ENCODE data around the gene TSEN2. TPM values are rescaled to one million over a fixed set of nuclear protein-coding genes. Genes with fewer than 3 reads are reported as not detected.

Gene TSEN2
- total and polyA plus RNA-seq, 2 of the 13 experiments (the other 11 are each of a cell fraction or from before 2014, with no cell fraction given) = 11.0 to 17.3 TPM

- TF ChIP-seq, protein P1, sequence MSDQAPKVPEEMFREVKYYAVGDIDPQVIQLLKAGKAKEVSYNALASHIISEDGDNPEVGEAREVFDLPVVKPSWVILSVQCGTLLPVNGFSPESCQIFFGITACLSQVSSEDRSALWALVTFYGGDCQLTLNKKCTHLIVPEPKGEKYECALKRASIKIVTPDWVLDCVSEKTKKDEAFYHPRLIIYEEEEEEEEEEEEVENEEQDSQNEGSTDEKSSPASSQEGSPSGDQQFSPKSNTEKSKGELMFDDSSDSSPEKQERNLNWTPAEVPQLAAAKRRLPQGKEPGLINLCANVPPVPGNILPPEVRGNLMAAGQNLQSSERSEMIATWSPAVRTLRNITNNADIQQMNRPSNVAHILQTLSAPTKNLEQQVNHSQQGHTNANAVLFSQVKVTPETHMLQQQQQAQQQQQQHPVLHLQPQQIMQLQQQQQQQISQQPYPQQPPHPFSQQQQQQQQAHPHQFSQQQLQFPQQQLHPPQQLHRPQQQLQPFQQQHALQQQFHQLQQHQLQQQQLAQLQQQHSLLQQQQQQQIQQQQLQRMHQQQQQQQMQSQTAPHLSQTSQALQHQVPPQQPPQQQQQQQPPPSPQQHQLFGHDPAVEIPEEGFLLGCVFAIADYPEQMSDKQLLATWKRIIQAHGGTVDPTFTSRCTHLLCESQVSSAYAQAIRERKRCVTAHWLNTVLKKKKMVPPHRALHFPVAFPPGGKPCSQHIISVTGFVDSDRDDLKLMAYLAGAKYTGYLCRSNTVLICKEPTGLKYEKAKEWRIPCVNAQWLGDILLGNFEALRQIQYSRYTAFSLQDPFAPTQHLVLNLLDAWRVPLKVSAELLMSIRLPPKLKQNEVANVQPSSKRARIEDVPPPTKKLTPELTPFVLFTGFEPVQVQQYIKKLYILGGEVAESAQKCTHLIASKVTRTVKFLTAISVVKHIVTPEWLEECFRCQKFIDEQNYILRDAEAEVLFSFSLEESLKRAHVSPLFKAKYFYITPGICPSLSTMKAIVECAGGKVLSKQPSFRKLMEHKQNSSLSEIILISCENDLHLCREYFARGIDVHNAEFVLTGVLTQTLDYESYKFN (CRISPR knock-in tag; conservative IDR thresholded peaks at IDR 0.05) = 0 out of 2 replicates have a peak, but pooled peaks have one; percentile 32
- TF ChIP-seq TBX3 (IDR thresholded peaks at IDR 0.05; ENCODE audit: borderline replicate concordance) (no peak), PTBP1 (IDR thresholded peaks at IDR 0.05; ENCODE audit: low read depth, low read length, poor library complexity, severe bottlenecking) (no peak), NR2F6 (IDR thresholded peaks at IDR 0.05) (peak; percentile 43; the same call in 1 of the 2 replicates), NR2F6 (CRISPR knock-in tag; IDR thresholded peaks at IDR 0.05) (no peak; the same call in 1 of the 2 replicates), AGO1 (IDR thresholded peaks at IDR 0.05; ENCODE audit: low read depth, low read length, poor library complexity, severe bottlenecking) (no peak), PHF20 (CRISPR knock-in tag; IDR thresholded peaks at IDR 0.05) (no peak), SNRNP70 (IDR thresholded peaks at IDR 0.05; ENCODE audit: low read depth, low read length) (no peak), ETS1 (CRISPR knock-in tag; IDR thresholded peaks at IDR 0.05) (no peak), SOX6 (IDR thresholded peaks at IDR 0.05) (no peak), SOX6 (CRISPR knock-in tag; IDR thresholded peaks at IDR 0.05) (peak; percentile 45; the same call in 1 of the 2 replicates), ZNF550 (CRISPR knock-in tag; IDR thresholded peaks at IDR 0.05; ENCODE audit: borderline replicate concordance) (no peak), ZFP36L2 (CRISPR knock-in tag; IDR thresholded peaks at IDR 0.05) (no peak), FOXA1 (IDR thresholded peaks at IDR 0.05) (no peak), FOXA1 (CRISPR knock-in tag; IDR thresholded peaks at IDR 0.05) (peak; percentile 38; the same call in 1 of the 2 replicates), BCL6 (CRISPR knock-in tag; IDR thresholded peaks at IDR 0.05) (peak; percentile 58), MYC (CRISPR knock-in tag; IDR thresholded peaks at IDR 0.05; ENCODE audit: borderline replicate concordance) (no peak)
- TF ChIP-seq, protein P2, sequence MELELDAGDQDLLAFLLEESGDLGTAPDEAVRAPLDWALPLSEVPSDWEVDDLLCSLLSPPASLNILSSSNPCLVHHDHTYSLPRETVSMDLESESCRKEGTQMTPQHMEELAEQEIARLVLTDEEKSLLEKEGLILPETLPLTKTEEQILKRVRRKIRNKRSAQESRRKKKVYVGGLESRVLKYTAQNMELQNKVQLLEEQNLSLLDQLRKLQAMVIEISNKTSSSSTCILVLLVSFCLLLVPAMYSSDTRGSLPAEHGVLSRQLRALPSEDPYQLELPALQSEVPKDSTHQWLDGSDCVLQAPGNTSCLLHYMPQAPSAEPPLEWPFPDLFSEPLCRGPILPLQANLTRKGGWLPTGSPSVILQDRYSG (CRISPR knock-in tag; IDR thresholded peaks at IDR 0.05) = no peak
- TF ChIP-seq, protein P3, sequence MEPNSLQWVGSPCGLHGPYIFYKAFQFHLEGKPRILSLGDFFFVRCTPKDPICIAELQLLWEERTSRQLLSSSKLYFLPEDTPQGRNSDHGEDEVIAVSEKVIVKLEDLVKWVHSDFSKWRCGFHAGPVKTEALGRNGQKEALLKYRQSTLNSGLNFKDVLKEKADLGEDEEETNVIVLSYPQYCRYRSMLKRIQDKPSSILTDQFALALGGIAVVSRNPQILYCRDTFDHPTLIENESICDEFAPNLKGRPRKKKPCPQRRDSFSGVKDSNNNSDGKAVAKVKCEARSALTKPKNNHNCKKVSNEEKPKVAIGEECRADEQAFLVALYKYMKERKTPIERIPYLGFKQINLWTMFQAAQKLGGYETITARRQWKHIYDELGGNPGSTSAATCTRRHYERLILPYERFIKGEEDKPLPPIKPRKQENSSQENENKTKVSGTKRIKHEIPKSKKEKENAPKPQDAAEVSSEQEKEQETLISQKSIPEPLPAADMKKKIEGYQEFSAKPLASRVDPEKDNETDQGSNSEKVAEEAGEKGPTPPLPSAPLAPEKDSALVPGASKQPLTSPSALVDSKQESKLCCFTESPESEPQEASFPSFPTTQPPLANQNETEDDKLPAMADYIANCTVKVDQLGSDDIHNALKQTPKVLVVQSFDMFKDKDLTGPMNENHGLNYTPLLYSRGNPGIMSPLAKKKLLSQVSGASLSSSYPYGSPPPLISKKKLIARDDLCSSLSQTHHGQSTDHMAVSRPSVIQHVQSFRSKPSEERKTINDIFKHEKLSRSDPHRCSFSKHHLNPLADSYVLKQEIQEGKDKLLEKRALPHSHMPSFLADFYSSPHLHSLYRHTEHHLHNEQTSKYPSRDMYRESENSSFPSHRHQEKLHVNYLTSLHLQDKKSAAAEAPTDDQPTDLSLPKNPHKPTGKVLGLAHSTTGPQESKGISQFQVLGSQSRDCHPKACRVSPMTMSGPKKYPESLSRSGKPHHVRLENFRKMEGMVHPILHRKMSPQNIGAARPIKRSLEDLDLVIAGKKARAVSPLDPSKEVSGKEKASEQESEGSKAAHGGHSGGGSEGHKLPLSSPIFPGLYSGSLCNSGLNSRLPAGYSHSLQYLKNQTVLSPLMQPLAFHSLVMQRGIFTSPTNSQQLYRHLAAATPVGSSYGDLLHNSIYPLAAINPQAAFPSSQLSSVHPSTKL (CRISPR knock-in tag; IDR thresholded peaks at IDR 0.05) = peak; percentile 60
Observed at GRCh38 chr3:12496453-12496761, 12.1 kb downstream of the TSEN2 start (continued).
